ENCODE measurements around the gene DCST2. TPM values are rescaled to one million over a fixed set of nuclear protein-coding genes. Genes with fewer than 3 reads are reported as not detected.

DCST2 gene
- total RNA-seq, 4 donors from 2014 or later: not detected

DNA sequence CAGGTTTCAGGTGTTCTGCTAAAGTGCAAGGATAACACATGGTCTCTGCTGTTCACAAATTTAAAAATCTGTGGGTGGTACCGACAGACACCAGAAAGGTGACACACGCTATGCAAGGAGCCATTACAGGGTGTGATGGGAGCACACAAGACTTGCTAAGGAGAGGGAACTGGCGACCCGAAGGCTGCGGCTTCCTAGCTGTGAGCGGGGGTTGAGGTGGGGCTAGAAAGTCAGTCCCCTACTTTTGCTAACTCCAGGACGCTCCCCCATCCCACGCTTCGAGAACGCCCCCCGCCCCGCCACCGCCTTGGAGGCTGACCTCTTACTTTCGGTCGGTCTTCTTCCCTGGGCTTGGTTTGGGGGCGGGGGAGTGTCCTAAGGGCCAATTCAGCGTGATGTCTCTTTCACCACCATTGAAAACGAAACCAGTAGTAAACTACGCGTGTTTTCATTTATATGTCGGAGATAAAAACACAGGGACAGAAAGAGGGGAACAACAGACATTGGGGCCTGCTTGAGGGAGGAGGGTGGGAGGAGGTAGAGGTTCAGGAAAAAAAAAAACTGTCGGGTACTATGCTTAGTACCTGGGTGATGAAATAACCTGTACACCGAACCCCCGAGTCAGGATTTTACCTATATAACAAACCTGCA, 58.0 kb downstream of the DCST2 start:
- Histone ChIP-seq H3K27ac (peak overlapping the region; percentile 93 to 96 (median 95)), H3K9me3 (no peaks in the 10 kb centered on the region), H3K27me3 (no peaks in the 10 kb centered on the region), H3K4me1 (peaks cover 38 to 42% of the 10 kb centered on the region in 2 donors), H3K4me3 (peak overlapping the region; percentile 61 to 75 (median 70)), H3K36me3 (no peaks in the 10 kb centered on the region)
- no peak for DNase-seq
- TF ChIP-seq, protein P1, sequence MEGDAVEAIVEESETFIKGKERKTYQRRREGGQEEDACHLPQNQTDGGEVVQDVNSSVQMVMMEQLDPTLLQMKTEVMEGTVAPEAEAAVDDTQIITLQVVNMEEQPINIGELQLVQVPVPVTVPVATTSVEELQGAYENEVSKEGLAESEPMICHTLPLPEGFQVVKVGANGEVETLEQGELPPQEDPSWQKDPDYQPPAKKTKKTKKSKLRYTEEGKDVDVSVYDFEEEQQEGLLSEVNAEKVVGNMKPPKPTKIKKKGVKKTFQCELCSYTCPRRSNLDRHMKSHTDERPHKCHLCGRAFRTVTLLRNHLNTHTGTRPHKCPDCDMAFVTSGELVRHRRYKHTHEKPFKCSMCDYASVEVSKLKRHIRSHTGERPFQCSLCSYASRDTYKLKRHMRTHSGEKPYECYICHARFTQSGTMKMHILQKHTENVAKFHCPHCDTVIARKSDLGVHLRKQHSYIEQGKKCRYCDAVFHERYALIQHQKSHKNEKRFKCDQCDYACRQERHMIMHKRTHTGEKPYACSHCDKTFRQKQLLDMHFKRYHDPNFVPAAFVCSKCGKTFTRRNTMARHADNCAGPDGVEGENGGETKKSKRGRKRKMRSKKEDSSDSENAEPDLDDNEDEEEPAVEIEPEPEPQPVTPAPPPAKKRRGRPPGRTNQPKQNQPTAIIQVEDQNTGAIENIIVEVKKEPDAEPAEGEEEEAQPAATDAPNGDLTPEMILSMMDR (IDR thresholded peaks at IDR 0.05 in 4 of 5, conservative IDR thresholded peaks at IDR 0.05 in 1 of 5): no peak
- no peak for TF ChIP-seq POLR2A (IDR thresholded peaks at IDR 0.05)
- ATAC-seq: no peak
- in situ Hi-C loops (cut with MboI; ENCODE audit: low sequenced_read_pairs in 4 of 4) (no loop called here), intact Hi-C loops (cut with DNase I; ENCODE audit: low total_unique reads) (no loop called here)

DNA sequence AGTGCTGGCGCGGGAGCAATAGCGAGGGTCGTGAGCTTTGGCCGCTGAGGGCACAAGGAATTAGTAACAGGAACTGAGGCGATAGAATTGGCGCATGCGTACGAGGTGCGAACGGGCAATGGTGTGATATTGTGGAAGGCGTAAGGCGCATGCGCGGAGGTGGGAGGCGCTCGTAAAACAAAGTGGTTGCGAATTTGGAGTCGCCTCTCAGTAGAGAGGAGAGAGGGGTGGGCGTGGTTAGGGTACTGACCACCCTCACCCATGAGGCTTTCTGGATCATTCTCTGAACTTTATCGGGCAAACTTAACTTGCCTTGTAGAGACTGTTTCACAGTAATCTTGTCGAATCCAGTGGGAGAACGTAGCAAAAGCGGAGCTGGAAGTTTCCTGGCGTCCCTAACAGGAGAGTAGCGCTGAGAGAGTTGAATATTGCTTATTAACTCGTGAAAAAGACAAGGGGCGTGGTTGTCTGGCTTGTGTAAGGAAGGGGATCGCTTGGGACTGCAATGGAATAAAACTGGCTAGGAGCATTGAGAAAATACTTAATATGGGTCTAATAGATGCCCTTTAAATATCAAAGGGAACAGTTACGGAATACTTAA, 58.7 kb downstream of the DCST2 start:
- TF ChIP-seq POLR2A (IDR thresholded peaks at IDR 0.05): peak; percentile 54 to 59
- TF ChIP-seq, protein P1 (IDR thresholded peaks at IDR 0.05 in 4 of 5, conservative IDR thresholded peaks at IDR 0.05 in 1 of 5): no peak
- in situ Hi-C loops (cut with MboI; ENCODE audit: low sequenced_read_pairs in 4 of 4): loop anchor here in 1 of 4 donors (25.0 kb wide), 1 partner anchor 87 kb away; the partner anchor contains the start of genes ADAM15 and EFNA4
- DNase-seq (peak; percentile 88 to 89), ATAC-seq (peak; percentile 43 to 48)
- Histone ChIP-seq H3K9me3 (no peaks in the 10 kb centered on the region), H3K36me3 (no peaks in the 10 kb centered on the region), H3K27me3 (no peaks in the 10 kb centered on the region), H3K4me3 (peak overlapping the region; percentile 61 to 75 (median 70)), H3K4me1 (peaks cover 42 to 48% of the 10 kb centered on the region in 2 donors), H3K27ac (peak overlapping the region; percentile 93 to 96 (median 95))
- intact Hi-C loops (cut with DNase I; ENCODE audit: low total_unique reads): loop anchor here (1.0 to 5.0 kb wide), 4 partner anchors 8 to 112 kb away; partner anchors contain the start of genes ADAM15 and FLAD1

DNA sequence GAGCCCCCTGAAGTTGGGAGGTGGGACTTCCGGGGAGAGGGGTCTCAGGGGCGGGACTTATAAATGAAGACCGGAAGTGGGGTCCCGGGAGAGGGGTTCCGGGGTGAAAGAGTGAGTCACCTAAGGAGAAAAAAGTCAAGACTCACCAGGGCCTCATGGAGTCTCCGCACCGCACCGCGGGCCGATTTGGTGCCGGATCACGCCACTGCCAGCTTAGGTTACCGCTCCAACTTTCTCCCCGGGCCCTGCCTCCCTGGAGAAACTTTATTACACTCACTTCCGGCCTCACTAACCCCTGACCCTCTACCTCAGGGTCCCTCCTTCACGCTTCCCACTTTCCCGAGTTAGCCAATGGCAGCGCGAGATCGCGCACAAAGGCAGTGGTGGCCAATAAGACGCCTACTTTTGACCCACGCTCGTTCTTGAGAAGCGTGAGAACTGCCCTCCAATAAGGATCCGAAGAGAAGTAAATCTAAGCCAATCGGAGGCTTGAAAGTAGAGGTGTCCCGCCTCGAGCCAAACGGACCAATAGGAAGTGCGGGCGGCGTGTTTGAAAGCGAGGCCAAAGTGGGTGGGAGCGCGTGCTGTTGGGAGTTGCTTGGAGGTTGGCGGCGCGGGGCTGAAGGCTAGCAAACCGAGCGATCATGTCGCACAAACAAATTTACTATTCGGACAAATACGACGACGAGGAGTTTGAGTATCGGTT, 59.3 kb downstream of the DCST2 start, which contains the start of gene CKS1B:
TSS of gene CKS1B (plus strand) at position 580 of the 706 bp plus-strand sequence. CDS start at position 645, 65 bp downstream.
- H3K4me1 ChIP-seq: peaks cover 49 to 54% of the 10 kb centered on the region in 2 donors
- DNase-seq: peak; percentile 97 to 99
- in situ Hi-C loops (cut with MboI; ENCODE audit: low sequenced_read_pairs in 4 of 4): loop anchor here in 1 of 4 donors (25.0 kb wide), 1 partner anchor 88 kb away; the partner anchor contains the start of genes ADAM15 and EFNA4
- intact Hi-C loops (cut with DNase I; ENCODE audit: low total_unique reads): loop anchor here (1.0 to 5.0 kb wide), 4 partner anchors 9 to 113 kb away; partner anchors contain the start of genes ADAM15 and FLAD1
- H3K4me3 ChIP-seq: peak within 1 kb of the TSS; percentile 67 to 75 (median 74)
- H3K9me3 ChIP-seq: no peaks in the 10 kb centered on the region
- H3K27me3 ChIP-seq: no peaks in the 10 kb centered on the region
- H3K36me3 ChIP-seq: no peaks in the 10 kb centered on the region
- peak within 1 kb of the TSS; percentile 93 to 96 (median 95) for H3K27ac ChIP-seq
- peak; percentile 83 for ATAC-seq
- TF ChIP-seq, protein P1 (IDR thresholded peaks at IDR 0.05 in 4 of 5, conservative IDR thresholded peaks at IDR 0.05 in 1 of 5): no peak
- TF ChIP-seq POLR2A (IDR thresholded peaks at IDR 0.05): peak; percentile 72 to 73

DNA sequence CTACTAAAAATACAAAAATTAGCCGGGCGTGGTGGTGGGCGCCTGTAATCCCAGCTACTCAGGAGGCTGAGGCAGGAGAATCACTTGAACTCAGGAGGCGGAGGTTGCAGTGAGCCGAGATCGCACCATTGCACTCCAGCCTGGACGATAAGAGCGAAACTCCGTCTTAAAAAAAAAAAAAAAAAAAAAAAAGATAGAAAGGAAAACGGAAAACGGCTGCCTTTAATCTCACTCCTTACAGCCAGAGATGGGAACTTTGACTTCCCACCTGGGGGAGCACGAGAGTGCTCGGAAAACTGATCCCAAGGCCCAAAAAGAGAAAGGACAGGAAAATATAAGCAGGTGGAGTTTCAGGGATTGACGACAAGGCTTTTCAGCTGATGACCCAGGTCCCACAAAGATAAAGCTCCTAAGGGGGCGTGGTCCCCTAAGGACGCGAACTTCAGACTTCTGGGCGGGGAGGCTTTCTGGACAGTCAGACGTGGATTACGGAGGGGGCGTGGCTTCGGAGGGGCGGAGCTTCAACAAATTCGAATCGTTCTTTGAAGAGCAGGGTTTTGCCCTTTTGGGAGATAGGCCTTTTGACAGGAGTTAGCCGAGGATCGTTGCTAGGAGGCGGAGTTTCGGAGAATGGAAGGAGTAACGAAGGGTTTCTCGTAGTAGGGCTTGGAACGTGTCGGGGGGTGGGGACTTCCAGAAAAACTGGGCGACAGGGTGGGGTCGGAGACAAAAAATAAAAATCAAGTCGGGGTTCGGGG, 60.1 kb downstream of the DCST2 start:
- intact Hi-C loops (cut with DNase I; ENCODE audit: low total_unique reads) (loop anchor here (1.0 to 5.0 kb wide), 4 partner anchors 10 to 114 kb away; partner anchors contain the start of genes ADAM15 and FLAD1), in situ Hi-C loops (cut with MboI; ENCODE audit: low sequenced_read_pairs in 4 of 4) (loop anchor here in 1 of 4 donors (25.0 kb wide), 1 partner anchor 89 kb away; the partner anchor contains the start of genes ADAM15 and EFNA4)
- Histone ChIP-seq H3K27me3 (no peaks in the 10 kb centered on the region), H3K36me3 (no peaks in the 10 kb centered on the region), H3K4me1 (peaks cover 52 to 54% of the 10 kb centered on the region in 2 donors), H3K4me3 (peak overlapping the region; percentile 64 to 75 (median 74)), H3K9me3 (no peaks in the 10 kb centered on the region), H3K27ac (peak overlapping the region; percentile 93 to 96 (median 95))
- peak; percentile 92 to 95 for DNase-seq
- peak; percentile 46 to 54 for ATAC-seq
- TF ChIP-seq, protein P1 (IDR thresholded peaks at IDR 0.05 in 4 of 5, conservative IDR thresholded peaks at IDR 0.05 in 1 of 5): no peak
- TF ChIP-seq POLR2A (IDR thresholded peaks at IDR 0.05): peak in 1 of 2 donors; percentile 64
